Sigmoid colon (tissue), 4 donors: ENCODE measurements around the gene WDR83.

Experiments used
- EP300 ChIP-seq, 4 donors: sonication (generic); formaldehyde crosslinking; IDR thresholded peaks; one replicate each; pipeline ENCODE4 v1.6.1; 2017; ENCODE audit warnings: antibody characterized with exemption in 4 of 4
- POLR2A ChIP-seq, 2 donors: fragments of 450-650 bp; IDR thresholded peaks; one replicate each; pipeline ENCODE4 v1.6.1; 2016; ENCODE audit warnings: antibody characterized with exemption in 2 of 2, mild to moderate bottlenecking in 2 of 2, moderate library complexity in 2 of 2
- POLR2AphosphoS5 ChIP-seq, 4 donors: sonication (generic); formaldehyde crosslinking; IDR thresholded peaks; one replicate each; pipeline ENCODE4 v1.6.1; 2017; ENCODE audit warnings: antibody characterized with exemption in 4 of 4
- TF ChIP-seq, protein P1 (sequence below), 4 experiments: fragments of 450-650 bp in 3 of 4; fragments of 200-600 bp in 1 of 4; IDR thresholded peaks; one replicate each; pipeline ENCODE4 v1.5.1; 2016 to 2019; ENCODE audit warnings: antibody characterized with exemption in 4 of 4, mild to moderate bottlenecking in 3 of 4, moderate library complexity in 2 of 4

DNA sequence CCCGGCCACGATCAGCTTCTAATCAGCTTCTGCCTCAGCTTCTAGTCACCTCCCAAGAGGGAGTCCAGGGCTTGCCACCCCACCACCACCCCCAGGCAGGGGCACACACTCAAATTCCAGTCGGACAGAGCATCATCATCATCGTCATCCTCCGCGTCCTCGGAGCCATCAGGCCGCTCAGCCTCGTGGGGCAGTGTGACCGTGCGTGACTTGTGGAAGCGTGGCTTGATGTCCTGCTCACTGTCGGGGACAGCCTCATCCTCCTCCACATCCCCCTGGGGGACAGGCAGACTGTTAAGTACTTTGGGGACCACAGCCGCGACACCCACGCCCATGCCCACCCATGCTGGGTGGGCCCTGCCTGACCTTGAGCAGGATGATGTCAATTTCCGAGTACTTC lies 44.6 kb downstream of the WDR83 start:
- TF ChIP-seq POLR2A (IDR thresholded peaks at IDR 0.05) (no peak), EP300 (IDR thresholded peaks at IDR 0.05) (no peak), POLR2AphosphoS5 (IDR thresholded peaks at IDR 0.05) (no peak)
- TF ChIP-seq, protein P1, sequence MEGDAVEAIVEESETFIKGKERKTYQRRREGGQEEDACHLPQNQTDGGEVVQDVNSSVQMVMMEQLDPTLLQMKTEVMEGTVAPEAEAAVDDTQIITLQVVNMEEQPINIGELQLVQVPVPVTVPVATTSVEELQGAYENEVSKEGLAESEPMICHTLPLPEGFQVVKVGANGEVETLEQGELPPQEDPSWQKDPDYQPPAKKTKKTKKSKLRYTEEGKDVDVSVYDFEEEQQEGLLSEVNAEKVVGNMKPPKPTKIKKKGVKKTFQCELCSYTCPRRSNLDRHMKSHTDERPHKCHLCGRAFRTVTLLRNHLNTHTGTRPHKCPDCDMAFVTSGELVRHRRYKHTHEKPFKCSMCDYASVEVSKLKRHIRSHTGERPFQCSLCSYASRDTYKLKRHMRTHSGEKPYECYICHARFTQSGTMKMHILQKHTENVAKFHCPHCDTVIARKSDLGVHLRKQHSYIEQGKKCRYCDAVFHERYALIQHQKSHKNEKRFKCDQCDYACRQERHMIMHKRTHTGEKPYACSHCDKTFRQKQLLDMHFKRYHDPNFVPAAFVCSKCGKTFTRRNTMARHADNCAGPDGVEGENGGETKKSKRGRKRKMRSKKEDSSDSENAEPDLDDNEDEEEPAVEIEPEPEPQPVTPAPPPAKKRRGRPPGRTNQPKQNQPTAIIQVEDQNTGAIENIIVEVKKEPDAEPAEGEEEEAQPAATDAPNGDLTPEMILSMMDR (IDR thresholded peaks at IDR 0.05): no peak
